HEK293T (cell line): ENCODE measurements around the gene COL4A3.

Experiments
- CTCF ChIA-PET: fragments of 350-600 bp; formaldehyde crosslinking; extraction: SDS; loops from one replicate; lab custom pipeline; 2021; ENCODE audit warnings: antibody characterized with exemption, inconsistent platforms; lab: Yijun Ruan, JAX
- POLR2A ChIA-PET: fragments of 350-600 bp; formaldehyde crosslinking; extraction: SDS; loops from one replicate; lab custom pipeline; 2020; ENCODE audit warnings: antibody characterized with exemption, inconsistent platforms; lab: Yijun Ruan, JAX
- DNase-seq: peaks from one replicate; pipeline ENCODE4 v3.0.0; 2012; ENCODE audit warnings: mixed read lengths; ENCODE audit errors: extremely low spot score
- ARNT ChIP-seq: fragments of 450-650 bp; IDR thresholded peaks from 2 replicates; pipeline ENCODE4 v1.6.1; 2017; ENCODE audit warnings: mild to moderate bottlenecking
- BHLHE40 ChIP-seq: fragments of 450-650 bp; IDR thresholded peaks from 2 replicates; pipeline ENCODE4 v1.6.1; 2016; ENCODE audit warnings: mild to moderate bottlenecking, moderate library complexity, borderline replicate concordance
- CTBP1 ChIP-seq: fragments of 450-650 bp; IDR thresholded peaks from 2 replicates; pipeline ENCODE4 v1.6.1; 2016; ENCODE audit warnings: borderline replicate concordance
- ELF4 ChIP-seq: fragments of 450-650 bp; IDR thresholded peaks from 2 replicates; pipeline ENCODE4 v1.6.1; 2017; ENCODE audit warnings: antibody characterized with exemption
- FOXA1 ChIP-seq: fragments of 450-650 bp; IDR thresholded peaks from 2 replicates; pipeline ENCODE4 v1.6.1; 2016; ENCODE audit warnings: mild to moderate bottlenecking
- FOXK2 ChIP-seq: fragments of 450-650 bp; IDR thresholded peaks from 2 replicates; pipeline ENCODE4 v1.6.1; 2016; ENCODE audit warnings: mild to moderate bottlenecking
- FOXM1 ChIP-seq: fragments of 450-650 bp; IDR thresholded peaks from 2 replicates; pipeline ENCODE4 v1.6.1; 2017; ENCODE audit warnings: mild to moderate bottlenecking, borderline replicate concordance
- HDGF ChIP-seq: fragments of 450-650 bp; IDR thresholded peaks from 2 replicates; pipeline ENCODE4 v1.6.1; 2017; ENCODE audit warnings: antibody characterized with exemption, borderline replicate concordance
- L3MBTL2 ChIP-seq: fragments of 450-650 bp; conservative IDR thresholded peaks from 2 replicates; pipeline ENCODE4 v1.6.1; 2016; ENCODE audit warnings: mild to moderate bottlenecking
- LEF1 ChIP-seq: fragments of 450-650 bp; IDR thresholded peaks from 2 replicates; pipeline ENCODE4 v1.6.1; 2017; ENCODE audit warnings: mild to moderate bottlenecking, borderline replicate concordance
- NFRKB ChIP-seq: fragments of 450-650 bp; IDR thresholded peaks from 2 replicates; pipeline ENCODE4 v1.6.1; 2016; ENCODE audit warnings: mild to moderate bottlenecking, moderate library complexity
- PKNOX1 ChIP-seq: fragments of 450-650 bp; IDR thresholded peaks from 2 replicates; pipeline ENCODE4 v1.6.1; 2016
- SP1 ChIP-seq: fragments of 450-650 bp; IDR thresholded peaks from 2 replicates; pipeline ENCODE4 v1.6.1; 2017
- SUZ12 ChIP-seq: fragments of 450-650 bp; IDR thresholded peaks from 2 replicates; pipeline ENCODE4 v1.6.1; 2016; ENCODE audit warnings: mild to moderate bottlenecking
- TARDBP ChIP-seq: fragments of 450-650 bp; IDR thresholded peaks from 2 replicates; pipeline ENCODE4 v1.6.1; 2016
- ZNF384 ChIP-seq: fragments of 450-650 bp; IDR thresholded peaks from 2 replicates; pipeline ENCODE4 v1.6.1; 2016

COL4A3 gene

GRCh38 chr2:227322530-227323205 is 158.2 kb downstream of the COL4A3 start:
- ChIA-PET CTCF (no interaction called here), POLR2A (no interaction called here)
- no peak for DNase-seq
- TF ChIP-seq FOXM1, result no peak

- TF ChIP-seq L3MBTL2, result no peak
- TF ChIP-seq FOXK2, result no peak
- TF ChIP-seq FOXM1, result no peak
- TF ChIP-seq NFRKB, result no peak
- no peak for TF ChIP-seq TARDBP
- no peak for TF ChIP-seq HDGF
- no peak for TF ChIP-seq FOXA1
- no peak for TF ChIP-seq ELF4
- TF ChIP-seq BHLHE40, result no peak
- TF ChIP-seq PKNOX1, result no peak
- TF ChIP-seq LEF1, result no peak
- TF ChIP-seq SP1, result no peak
- no peak for TF ChIP-seq ARNT
- TF ChIP-seq CTBP1, result no peak
- TF ChIP-seq SUZ12, result no peak
- TF ChIP-seq ZNF384, result no peak
- ChIA-PET POLR2A (no interaction called here), CTCF (no interaction called here)
- no peak for DNase-seq
Observed at GRCh38 chr2:227323818-227324217, 159.4 kb downstream of the COL4A3 start.

DNA sequence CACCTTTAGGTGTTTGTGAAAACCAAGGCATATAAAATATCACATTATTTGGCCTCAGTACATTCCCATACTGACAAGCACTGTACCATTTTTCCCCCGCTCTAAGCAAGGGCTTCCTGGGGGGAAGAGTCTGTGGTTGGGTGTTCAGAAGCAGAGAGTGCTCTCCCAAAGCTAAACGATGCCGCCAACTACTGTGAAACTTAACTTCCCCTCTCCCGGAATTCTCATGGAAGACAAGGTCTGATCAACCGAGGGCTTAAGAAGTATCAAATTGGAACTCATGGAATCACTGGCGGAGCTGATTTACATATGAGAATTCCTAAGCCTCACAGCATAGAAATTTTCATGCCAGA is 160.2 kb downstream of the COL4A3 start:
- peak; percentile 25 for DNase-seq
- CTCF ChIA-PET, result no interaction called here
- POLR2A ChIA-PET, result no interaction called here
- no peak for TF ChIP-seq CTBP1
- no peak for TF ChIP-seq ZNF384

- POLR2A ChIA-PET, result no interaction called here
- DNase-seq, result peak; percentile 88
- peak; percentile 11; the same call in 1 of the 2 replicates for TF ChIP-seq CTBP1
- peak; percentile 79 for TF ChIP-seq ELF4
- TF ChIP-seq NFRKB, result no peak
- peak; percentile 99 for TF ChIP-seq L3MBTL2
- CTCF ChIA-PET, result interaction anchor here (0.6 kb wide), 1 partner anchor 1357 kb away, joined by 5 read pairs; no protein-coding TSS in a partner anchor
Observed at GRCh38 chr2:227324995-227325838, 160.8 kb downstream of the COL4A3 start, which contains the start of gene MFF. Gene MFF (plus strand): TSS chr2:227325251. CDS start chr2:227330666, 5,415 bp downstream.

DNA sequence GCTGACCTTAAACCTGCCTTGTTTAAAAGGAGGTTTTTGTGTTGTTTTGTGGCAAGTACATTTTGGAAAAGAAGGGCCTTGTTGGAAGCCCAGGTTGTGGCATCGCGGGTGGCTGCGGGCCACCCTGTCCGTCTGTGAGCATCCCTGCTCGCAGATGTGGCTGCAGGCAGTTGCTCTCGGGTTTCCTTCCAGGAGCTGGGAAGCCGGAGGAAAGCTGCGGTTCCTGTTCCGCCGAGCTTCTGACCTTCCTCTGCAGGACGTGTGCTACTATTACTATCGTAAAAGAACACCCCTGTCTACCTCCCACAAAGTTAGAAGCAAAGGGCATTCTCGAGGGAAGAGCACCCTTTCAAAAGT is 161.4 kb downstream of the COL4A3 start:
- ChIA-PET CTCF (interaction anchor here (0.6 kb wide), 1 partner anchor 1357 kb away, joined by 5 read pairs; no protein-coding TSS in a partner anchor), POLR2A (no interaction called here)
- TF ChIP-seq FOXA1, result no peak
- no peak for TF ChIP-seq ZNF384
- TF ChIP-seq BHLHE40, result no peak
- no peak for TF ChIP-seq LEF1
- no peak for TF ChIP-seq FOXM1
- TF ChIP-seq PKNOX1, result no peak
- no peak for TF ChIP-seq HDGF
- no peak for TF ChIP-seq TARDBP
- TF ChIP-seq L3MBTL2, result no peak
- no peak for TF ChIP-seq CTBP1
- no peak for TF ChIP-seq SUZ12
- TF ChIP-seq FOXK2, result no peak
- TF ChIP-seq NFRKB, result no peak
- TF ChIP-seq ELF4, result no peak
- no peak for TF ChIP-seq SP1
- peak; percentile 50 for DNase-seq

DNA sequence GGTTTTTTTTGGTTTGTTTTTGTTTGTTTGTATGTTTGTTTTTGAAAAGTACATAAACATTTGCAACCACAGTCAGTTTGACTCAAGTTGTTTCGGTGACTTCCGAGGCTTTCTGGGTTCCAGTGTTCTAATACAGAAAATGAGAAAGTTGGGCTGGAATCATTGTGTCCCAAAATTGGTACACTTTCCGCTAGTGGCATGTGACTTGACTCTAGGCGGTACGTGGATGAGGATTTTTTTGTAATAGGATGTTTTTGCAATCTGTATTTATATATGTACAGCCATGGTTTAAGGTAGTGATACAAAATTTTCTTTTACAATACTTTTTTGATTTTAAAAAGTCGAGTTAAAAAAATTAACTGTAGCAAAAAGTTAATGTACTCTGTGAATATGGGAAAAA is 162.4 kb downstream of the COL4A3 start:
- DNase-seq, result no peak
- ChIA-PET CTCF (interaction anchor here (0.6 kb wide), 1 partner anchor 546 kb away, joined by 5 read pairs; no protein-coding TSS in a partner anchor), POLR2A (no interaction called here)
- TF ChIP-seq BHLHE40, result no peak
- no peak for TF ChIP-seq FOXK2
- no peak for TF ChIP-seq ELF4
- no peak for TF ChIP-seq CTBP1
- no peak for TF ChIP-seq HDGF
- TF ChIP-seq NFRKB, result no peak
- no peak for TF ChIP-seq LEF1
- TF ChIP-seq FOXA1, result no peak
- no peak for TF ChIP-seq TARDBP
- TF ChIP-seq ARNT, result no peak
- no peak for TF ChIP-seq SUZ12
- TF ChIP-seq FOXM1, result no peak
- TF ChIP-seq ZNF384, result no peak
- no peak for TF ChIP-seq PKNOX1
- TF ChIP-seq SP1, result no peak
